Body of pancreas (tissue), 4 donors: Measurements from ENCODE around the gene TBC1D10A. TPM values are rescaled to one million over a fixed set of nuclear protein-coding genes. Genes with fewer than 3 reads are reported as not detected.
A peak's percentile ranks its signal among the peaks of the same experiment; 100 is the strongest.

Experiments
- ATAC-seq: fragments of 150-250 bp; one replicate; pipeline ENCODE4 v1.9.1; 2016
- DNase-seq, 4 donors: peaks; one replicate each; pipeline ENCODE4 v3.0.0-alpha.2; 2019
- H3K27ac ChIP-seq, 4 donors: fragments of 200-600 bp; sonication (generic); 1 replicate in 3 of 4; 2 replicates in 1 of 4; pipeline versions ENCODE4 v1.5.1 to v1.6.1; 2016 to 2019; ENCODE audit warnings: mild to moderate bottlenecking in 1 of 4, mixed read lengths in 1 of 4, moderate library complexity in 1 of 4
- H3K27me3 ChIP-seq, 2 donors: fragments of 200-600 bp; sonication (generic); one replicate each; pipeline ENCODE4 v1.6.0; 2016; ENCODE audit warnings: mild to moderate bottlenecking in 1 of 2
- H3K36me3 ChIP-seq, 2 donors: fragments of 200-600 bp; sonication (generic); replicated peaks in 1 of 2; 2 replicates each; pipeline ENCODE4 v1.5.1; 2016; ENCODE audit warnings: low read depth in 2 of 2; ENCODE audit not compliant: insufficient read depth in 1 of 2
- H3K4me1 ChIP-seq: fragments of 200-600 bp; sonication (generic); one replicate; pipeline ENCODE4 v1.6.0; 2016
- H3K4me3 ChIP-seq, 2 donors: fragments of 200-600 bp; sonication (generic); 1 replicate in 1 of 2; 2 replicates in 1 of 2; pipeline ENCODE4 v1.5.1; 2016 to 2019
- H3K9me3 ChIP-seq, 3 donors: fragments of 200-600 bp; sonication (generic); 1 replicate in 2 of 3; 2 replicates in 1 of 3; pipeline ENCODE4 v1.5.1; 2016
- CTCF ChIP-seq, 7 experiments: fragments of 450-650 bp in 4 of 7; fragments of 200-600 bp in 3 of 7; sonication (generic) in 3 of 7; IDR thresholded peaks; one replicate each; pipeline ENCODE4 v1.5.1; 2016 to 2019; ENCODE audit warnings: antibody characterized with exemption in 7 of 7
- POLR2A ChIP-seq, 3 donors: fragments of 450-650 bp; IDR thresholded peaks; one replicate each; pipeline ENCODE4 v1.6.1; 2016; ENCODE audit warnings: antibody characterized with exemption in 3 of 3, mild to moderate bottlenecking in 2 of 3
- WGBS, 2 donors: methylation state at CpG; one replicate each; pipeline ENCODE4 v1.1.5; 2017; 5-methylcytosine and 5-hydroxymethylcytosine counted together
- intact Hi-C: fragments of 100-400 bp; cut with DNase I; formaldehyde crosslinking; loops from one replicate; pipeline ENCODE4 v1.15.1; 2023
- total RNA-seq, 2 donors: library from RNA; depleted of rRNA; stranded (reverse); fragments of >200 nt; gene quantifications; one replicate each; pipeline ENCODE4 v1.1.0, GENCODE V29; 2016

TBC1D10A gene
- total RNA-seq, 2 donors from 2014 or later: 4.3 to 15.0 TPM

- Histone ChIP-seq H3K9me3 (no peaks in the 10 kb centered on the region), H3K27me3 (no peaks in the 10 kb centered on the region), H3K4me1 (peaks cover 42% of the 10 kb centered on the region), H3K4me3 (peak overlapping the region; percentile 75 to 77), H3K36me3 (peaks cover 0 to 5% of the 10 kb centered on the region in 2 donors), H3K27ac (peak overlapping the region in 3 of 4 donors; percentile 97 to 99 (median 98))
- WGBS, 2 donors: 1 to 3% methylated on average over 9 of the region's 9 CpGs
- TF ChIP-seq POLR2A (IDR thresholded peaks at IDR 0.05) (no peak), CTCF (IDR thresholded peaks at IDR 0.05) (no peak)
- DNase-seq (no peak), ATAC-seq (no peak)
- intact Hi-C loops: no loop called here
Measured at GRCh38 chr22:30357236-30357570, 30.5 kb upstream of the TBC1D10A start.

GRCh38 chr22:30356449-30357235, 29.9 kb upstream of the TBC1D10A start, which contains the start of the genes CCDC157 and SF3A1:
Gene CCDC157 (plus strand): TSS chr22:30357007. CDS start chr22:30366001, 8,994 bp downstream.
Gene SF3A1 (minus strand): TSS chr22:30356894. CDS start chr22:30356792, 102 bp downstream.
- Histone ChIP-seq H3K4me3 (peak within 1 kb of the TSS; percentile 75 to 77), H3K9me3 (no peaks in the 10 kb centered on the region), H3K4me1 (peaks cover 42% of the 10 kb centered on the region), H3K27me3 (no peaks in the 10 kb centered on the region), H3K27ac (peak within 1 kb of the TSS; percentile 97 to 99 (median 98)), H3K36me3 (peaks cover 0 to 10% of the 10 kb centered on the region in 2 donors)
- 0% methylated on average over 29 to 68 of the region's 91 CpGs for WGBS, 2 donors
- peak; percentile 91 to 94 (median 92) for TF ChIP-seq POLR2A (IDR thresholded peaks at IDR 0.05)
- TF ChIP-seq CTCF (IDR thresholded peaks at IDR 0.05): peak in 1 of 7 experiments; percentile 4
- DNase-seq (peak; percentile 86 to 90 (median 89)), ATAC-seq (peak; percentile 98)
- intact Hi-C loops: no loop called here

- Histone ChIP-seq H3K4me1 (peaks cover 42% of the 10 kb centered on the region), H3K4me3 (no peak overlapping the region), H3K27ac (no peak overlapping the region), H3K36me3 (peaks cover 0 to 20% of the 10 kb centered on the region in 2 donors), H3K27me3 (no peaks in the 10 kb centered on the region), H3K9me3 (no peaks in the 10 kb centered on the region)
- ATAC-seq (no peak), DNase-seq (no peak)
- 25 to 30% methylated on average over 5 of the region's 5 CpGs for WGBS, 2 donors
- intact Hi-C loops: no loop called here
- TF ChIP-seq CTCF (IDR thresholded peaks at IDR 0.05) (no peak), POLR2A (IDR thresholded peaks at IDR 0.05) (no peak)
Measured at GRCh38 chr22:30354644-30355043, 27.9 kb upstream of the TBC1D10A start.

- intact Hi-C loops: no loop called here
- Histone ChIP-seq H3K27ac (no peak overlapping the region), H3K4me1 (peaks cover 31% of the 10 kb centered on the region), H3K9me3 (no peaks in the 10 kb centered on the region), H3K4me3 (no peak overlapping the region), H3K36me3 (peaks cover 0 to 20% of the 10 kb centered on the region in 2 donors), H3K27me3 (no peaks in the 10 kb centered on the region)
- TF ChIP-seq POLR2A (IDR thresholded peaks at IDR 0.05): no peak
- no peak for TF ChIP-seq CTCF (IDR thresholded peaks at IDR 0.05)
- 91 to 99% methylated on average over 3 of the region's 3 CpGs for WGBS, 2 donors
- ATAC-seq (no peak), DNase-seq (no peak)
Measured at GRCh38 chr22:30351226-30351625, 24.5 kb upstream of the TBC1D10A start.
